ENCODE data around the gene GNG11.
"Not testable (repeated sequence)": the region's sequence is repeated elsewhere in the genome, so short reads cannot be mapped to it uniquely, and the experiment has no call there.

The GNG11 gene

DNA sequence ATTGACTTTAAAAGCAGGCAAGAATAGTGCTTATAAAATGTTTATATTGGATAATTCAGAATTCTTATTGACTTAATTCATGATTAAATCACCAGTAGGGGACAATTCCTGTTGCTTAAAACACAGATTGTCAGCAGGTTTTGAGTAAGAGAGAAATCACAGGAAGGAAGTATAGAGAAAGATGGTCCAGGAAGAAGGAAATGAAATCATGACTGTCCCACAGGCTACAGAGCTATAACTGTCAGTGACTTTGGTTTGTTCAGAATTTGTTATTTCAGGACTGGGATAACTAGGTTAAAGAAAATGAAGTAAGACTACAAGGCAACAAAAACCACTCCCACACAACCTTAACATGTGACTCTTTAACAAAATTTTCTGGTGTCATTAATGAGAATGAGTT lies 8.3 kb upstream of the GNG11 start:
- TF ChIP-seq, protein P1, sequence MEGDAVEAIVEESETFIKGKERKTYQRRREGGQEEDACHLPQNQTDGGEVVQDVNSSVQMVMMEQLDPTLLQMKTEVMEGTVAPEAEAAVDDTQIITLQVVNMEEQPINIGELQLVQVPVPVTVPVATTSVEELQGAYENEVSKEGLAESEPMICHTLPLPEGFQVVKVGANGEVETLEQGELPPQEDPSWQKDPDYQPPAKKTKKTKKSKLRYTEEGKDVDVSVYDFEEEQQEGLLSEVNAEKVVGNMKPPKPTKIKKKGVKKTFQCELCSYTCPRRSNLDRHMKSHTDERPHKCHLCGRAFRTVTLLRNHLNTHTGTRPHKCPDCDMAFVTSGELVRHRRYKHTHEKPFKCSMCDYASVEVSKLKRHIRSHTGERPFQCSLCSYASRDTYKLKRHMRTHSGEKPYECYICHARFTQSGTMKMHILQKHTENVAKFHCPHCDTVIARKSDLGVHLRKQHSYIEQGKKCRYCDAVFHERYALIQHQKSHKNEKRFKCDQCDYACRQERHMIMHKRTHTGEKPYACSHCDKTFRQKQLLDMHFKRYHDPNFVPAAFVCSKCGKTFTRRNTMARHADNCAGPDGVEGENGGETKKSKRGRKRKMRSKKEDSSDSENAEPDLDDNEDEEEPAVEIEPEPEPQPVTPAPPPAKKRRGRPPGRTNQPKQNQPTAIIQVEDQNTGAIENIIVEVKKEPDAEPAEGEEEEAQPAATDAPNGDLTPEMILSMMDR (conservative IDR thresholded peaks at IDR 0.05; ENCODE audit: low read depth, low read length) = no peak
- DNase-seq (ENCODE audit: low read depth) = no peak
- no peak overlapping the region for H3K4me3 ChIP-seq (ENCODE audit: low read length)

DNA sequence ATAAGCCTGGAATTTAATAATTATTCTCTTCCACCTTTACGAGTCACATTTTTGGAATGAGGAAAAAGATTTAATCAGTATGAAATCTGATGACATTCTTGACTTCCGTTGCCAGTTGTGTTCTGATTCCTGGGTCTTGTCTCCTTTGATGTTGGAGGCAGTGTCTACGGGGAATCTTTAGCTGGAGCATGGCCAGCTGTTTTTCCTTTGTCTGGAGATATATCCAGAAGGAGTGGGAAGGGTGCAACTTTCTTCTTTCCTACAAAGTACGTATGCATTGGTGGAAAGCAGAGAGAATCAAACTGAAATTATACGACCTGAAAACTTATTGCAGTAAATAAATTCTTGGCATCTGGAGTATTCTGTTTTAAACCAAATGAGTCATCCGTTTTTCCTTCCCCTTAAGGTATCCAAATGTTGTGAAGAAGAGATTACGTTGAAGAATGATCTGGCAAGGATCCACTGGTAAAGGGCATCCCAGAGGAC lies 6.9 kb upstream of the GNG11 start:
- TF ChIP-seq, protein P1 (conservative IDR thresholded peaks at IDR 0.05; ENCODE audit: low read depth, low read length) = no peak
- no peak for DNase-seq (ENCODE audit: low read depth)
- H3K4me3 ChIP-seq (ENCODE audit: low read length) = no peak overlapping the region

DNA sequence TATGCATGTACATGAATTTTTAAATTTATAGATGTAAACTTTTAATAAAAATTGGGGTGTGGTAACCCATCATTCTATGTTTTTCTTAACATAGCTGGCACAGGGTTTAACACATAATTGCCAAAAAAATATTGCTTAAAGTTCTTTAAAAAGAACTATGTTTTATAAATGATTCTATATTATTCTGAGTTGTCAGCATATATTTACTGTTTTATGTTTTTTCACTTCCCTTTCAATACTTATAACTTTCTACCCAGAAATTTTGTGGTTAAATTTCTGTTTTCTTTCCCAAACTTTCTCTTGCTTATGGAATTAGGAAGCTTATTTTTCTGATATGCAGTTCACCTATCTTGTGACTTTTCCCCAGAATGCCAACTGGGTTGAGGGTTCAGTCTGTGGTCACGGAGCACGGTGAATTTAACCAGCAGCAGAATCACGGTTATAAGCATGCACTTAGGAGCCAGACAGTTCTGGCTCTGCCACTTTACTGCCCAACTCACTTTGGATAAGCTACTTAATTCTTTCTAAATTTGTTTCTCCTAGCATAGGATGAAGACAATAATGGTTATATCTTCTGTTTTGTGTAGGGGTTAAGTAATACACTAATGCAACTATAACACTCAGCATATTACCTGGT lies 6.2 kb upstream of the GNG11 start:
- DNase-seq (ENCODE audit: low read depth); H3K4me3 ChIP-seq (ENCODE audit: low read length): not testable (repeated sequence)

DNA sequence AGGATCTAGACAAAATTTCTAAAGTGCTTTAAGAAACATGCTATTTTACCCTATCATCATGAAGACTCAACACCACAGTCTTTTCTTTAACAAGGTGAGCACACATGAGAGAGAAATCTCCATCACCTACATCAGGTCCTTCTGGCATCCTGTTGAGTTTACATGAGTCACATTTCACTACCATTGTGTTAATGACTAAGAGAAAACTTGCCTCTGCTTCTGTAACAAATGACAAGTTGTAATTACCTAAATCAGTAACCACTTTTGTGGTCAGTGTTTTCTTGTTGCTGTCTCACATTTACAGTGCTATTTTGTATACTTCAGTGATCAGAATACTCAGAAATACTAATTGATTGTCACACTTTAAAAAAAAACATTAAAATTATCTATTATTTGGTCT lies 5.6 kb upstream of the GNG11 start:
- not testable (repeated sequence) for DNase-seq (ENCODE audit: low read depth); H3K4me3 ChIP-seq (ENCODE audit: low read length)

DNA sequence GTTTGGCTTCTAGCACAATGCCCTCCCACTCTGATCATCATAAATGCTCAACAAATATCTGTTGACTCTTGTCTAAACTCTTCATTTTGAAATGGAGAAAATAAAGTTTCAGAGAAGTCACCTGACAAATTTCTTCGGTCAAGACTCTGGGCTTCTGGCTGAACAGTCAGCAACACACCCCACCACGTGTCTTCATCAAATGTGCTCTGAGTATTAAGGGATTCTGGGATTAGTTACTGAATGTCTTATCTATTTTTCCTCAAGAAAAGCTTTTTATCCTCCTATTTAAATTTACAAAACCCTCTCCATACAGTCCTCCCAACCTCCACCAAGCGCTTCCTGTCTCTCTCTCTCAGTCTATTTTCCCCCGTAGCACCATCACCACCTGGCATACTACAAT lies 5.2 kb upstream of the GNG11 start:
- not testable (repeated sequence) for H3K4me3 ChIP-seq (ENCODE audit: low read length); DNase-seq (ENCODE audit: low read depth)

DNA sequence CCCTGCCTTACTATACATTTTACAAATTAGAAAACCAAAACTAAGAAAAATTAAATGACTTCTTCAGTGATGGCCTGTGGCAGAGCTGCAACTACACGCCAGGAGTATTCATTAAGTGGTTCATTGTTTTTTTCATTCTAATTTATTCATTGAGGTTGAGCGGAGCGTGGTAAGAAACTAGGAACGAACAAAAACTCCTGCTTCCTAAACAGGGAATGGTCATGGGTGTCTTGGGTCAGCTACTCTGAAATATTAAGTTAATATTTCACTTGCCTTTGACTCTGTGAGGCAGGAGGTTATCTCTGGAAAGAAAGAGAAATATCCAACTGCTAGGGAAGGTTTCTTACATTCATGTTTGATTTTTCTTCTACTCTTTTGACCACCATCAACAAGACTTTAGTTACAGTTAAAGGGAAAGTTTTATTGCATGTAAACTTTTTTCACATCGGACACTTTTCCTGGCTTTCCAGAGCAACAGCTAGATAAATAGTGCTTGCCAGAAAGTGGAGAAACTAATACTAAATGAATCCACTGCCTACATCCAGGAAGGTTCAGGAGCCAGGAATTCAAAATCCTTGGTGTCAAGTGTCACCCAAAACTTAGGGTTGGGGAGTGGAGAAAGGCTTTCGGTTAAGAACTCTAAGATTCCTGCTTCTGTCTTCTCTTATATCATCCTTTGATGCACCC lies 896 bp upstream of the GNG11 start:
- H3K4me3 ChIP-seq (ENCODE audit: low read length) = peak overlapping the region; percentile 80
- TF ChIP-seq, protein P1 (conservative IDR thresholded peaks at IDR 0.05; ENCODE audit: low read depth, low read length) = no peak
- no peak for DNase-seq (ENCODE audit: low read depth)

DNA sequence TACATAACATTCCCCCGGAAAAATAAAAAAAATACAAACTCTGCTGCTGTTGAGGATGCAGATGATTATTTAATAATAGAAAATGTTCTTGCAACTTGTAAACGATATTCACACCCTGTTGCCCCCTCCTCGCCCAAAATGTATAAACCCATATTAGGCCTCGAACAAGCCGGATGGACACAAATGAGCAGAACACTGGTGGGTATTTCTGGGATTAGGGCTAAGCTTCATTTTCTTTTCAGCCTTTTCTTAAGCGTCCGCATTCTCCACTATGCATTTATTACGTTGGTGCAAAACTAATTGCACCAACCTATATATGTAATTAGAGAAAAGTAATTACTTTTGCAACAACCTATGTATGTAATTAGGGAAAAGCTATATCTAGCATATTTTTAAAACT lies 349 bp upstream of the GNG11 start:
- TF ChIP-seq, protein P1 (conservative IDR thresholded peaks at IDR 0.05; ENCODE audit: low read depth, low read length) = no peak
- H3K4me3 ChIP-seq (ENCODE audit: low read length) = peak overlapping the region; percentile 80
- no peak for DNase-seq (ENCODE audit: low read depth)

DNA sequence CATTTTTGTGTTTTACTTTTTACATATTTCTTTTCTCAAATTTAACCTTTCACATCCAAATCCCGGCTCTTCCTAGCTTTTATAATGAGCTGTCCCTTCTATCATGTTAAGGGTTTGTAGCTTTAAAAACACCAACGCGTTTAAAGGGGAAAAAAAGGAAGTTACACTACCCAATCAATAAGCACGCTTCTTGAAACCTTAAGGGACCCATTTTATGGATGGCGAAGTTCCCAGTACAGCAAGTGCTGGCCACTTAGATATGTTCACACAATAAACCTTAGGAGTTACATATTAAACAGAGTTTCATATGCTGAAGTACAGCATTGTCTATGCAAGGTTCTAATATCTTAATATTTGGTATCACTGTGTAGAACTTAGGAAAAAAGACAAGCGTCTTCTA lies 1.8 kb downstream of the GNG11 start:
- TF ChIP-seq, protein P1 (conservative IDR thresholded peaks at IDR 0.05; ENCODE audit: low read depth, low read length) = no peak
- no peak for DNase-seq (ENCODE audit: low read depth)
- H3K4me3 ChIP-seq (ENCODE audit: low read length) = peak overlapping the region; percentile 80
